GM13977 (cell line): ENCODE data around the gene PARVG.

ENCODE experiments used
- DNase-seq: peaks from one replicate; pipeline ENCODE4 v3.0.0; 2012; ENCODE audit warnings: low spot score
- CTCF ChIP-seq: IDR thresholded peaks from 2 replicates; pipeline ENCODE4 v1.5.1; 2012; ENCODE audit warnings: mild to moderate bottlenecking, control low read depth; ENCODE audit not compliant: insufficient read depth; ENCODE audit errors: extremely low read depth, missing control alignments
- in situ Hi-C: fragments of 300-500 bp; cut with MboI; formaldehyde crosslinking; loops from one replicate; pipeline ENCODE4 v1.12.0; 2022; ENCODE audit warnings: low sequenced_read_pairs, low pct_unique_long_range_greater_than_20kb, mixed read lengths, inconsistent platforms; ENCODE audit not compliant: unreplicated experiment

Gene PARVG

GRCh38 chr22:44143579-44143978 is 37.1 kb upstream of the PARVG start:
- DNase-seq, result no peak
- in situ Hi-C loops, result no loop called here

GRCh38 chr22:44144046-44144569 is 36.6 kb upstream of the PARVG start:
- TF ChIP-seq CTCF, result no peak
- no peak for DNase-seq
- in situ Hi-C loops, result no loop called here

More at GRCh38 chr22:44143579-44143978, 37.1 kb upstream of the PARVG start:
- no peak for TF ChIP-seq CTCF

- DNase-seq, result no peak
- in situ Hi-C loops, result no loop called here
- TF ChIP-seq CTCF, result no peak
These were observed 35.2 kb upstream of the PARVG start for GRCh38 chr22:44145544-44145943.

GRCh38 chr22:44146088-44146861 is 34.5 kb upstream of the PARVG start:
- in situ Hi-C loops, result no loop called here
- no peak for DNase-seq
- no peak for TF ChIP-seq CTCF

- in situ Hi-C loops, result no loop called here
These were observed 33.6 kb upstream of the PARVG start for GRCh38 chr22:44147008-44147645.

More at GRCh38 chr22:44147008-44147645, 33.6 kb upstream of the PARVG start:
- DNase-seq, result no peak
- TF ChIP-seq CTCF, result no peak
